Progenitor cell of endocrine pancreas (in vitro differentiated cells): Measurements from ENCODE around the gene RPH3AL. TPM values are rescaled to one million over a fixed set of nuclear protein-coding genes. Genes with fewer than 3 reads are reported as not detected.

Experiments
- DNase-seq: peaks from one replicate; pipeline ENCODE4 v3.0.0; 2021; ENCODE audit warnings: low spot score; ENCODE audit not compliant: unreplicated experiment
- H3K27ac Mint-ChIP-seq: 2 replicates; pipeline ENCODE4 v1.8.0; 2021; ENCODE audit warnings: mild to moderate bottlenecking, moderate library complexity, mixed read lengths
- H3K27me3 Mint-ChIP-seq: 2 replicates; pipeline ENCODE4 v1.8.0; 2021; ENCODE audit warnings: mixed read lengths
- H3K36me3 Mint-ChIP-seq: 2 replicates; pipeline ENCODE4 v1.8.0; 2022; ENCODE audit warnings: mixed read lengths; ENCODE audit not compliant: insufficient read depth
- H3K4me1 Mint-ChIP-seq: 2 replicates; pipeline ENCODE4 v1.8.0; 2021; ENCODE audit warnings: low read depth, mixed read lengths
- H3K4me3 Mint-ChIP-seq: 2 replicates; pipeline ENCODE4 v1.8.0; 2021; ENCODE audit warnings: low read depth, mild to moderate bottlenecking, moderate library complexity, mixed read lengths
- H3K9me3 Mint-ChIP-seq: 2 replicates; pipeline ENCODE4 v1.8.0; 2021; ENCODE audit warnings: low read depth, mixed read lengths
- CTCF ChIP-seq: fragments of 200-600 bp; sonication (generic); IDR thresholded peaks from one replicate; pipeline ENCODE4 v1.5.0; 2021; ENCODE audit warnings: antibody characterized with exemption, mild to moderate bottlenecking; ENCODE audit not compliant: unreplicated experiment
- total RNA-seq: library from RNA; stranded (reverse); gene quantifications from 2 replicates; pipeline ENCODE4 v1.2.1, GENCODE V29; 2021

Gene RPH3AL
- total RNA-seq, 1 donor from 2014 or later, result 47.6 TPM

- Mint-ChIP-seq H3K27me3 (no peaks in the 10 kb centered on the region), H3K4me1 (peaks cover 25% of the 10 kb centered on the region), H3K36me3 (peaks cover 11% of the 10 kb centered on the region), H3K9me3 (no peaks in the 10 kb centered on the region), H3K27ac (no peak overlapping the region), H3K4me3 (no peak overlapping the region)
- DNase-seq, result no peak
- no peak for TF ChIP-seq CTCF
These were observed 28.7 kb downstream of the RPH3AL start for GRCh38 chr17:323721-324571.

GRCh38 chr17:323181-323580 lies 29.4 kb downstream of the RPH3AL start:
- no peak for TF ChIP-seq CTCF
- Mint-ChIP-seq H3K27me3 (no peaks in the 10 kb centered on the region), H3K4me3 (no peak overlapping the region), H3K27ac (no peak overlapping the region), H3K36me3 (peaks cover 18% of the 10 kb centered on the region), H3K4me1 (peaks cover 25% of the 10 kb centered on the region), H3K9me3 (no peaks in the 10 kb centered on the region)
- DNase-seq, result no peak

GRCh38 chr17:322006-322780 lies 30.4 kb downstream of the RPH3AL start:
- Mint-ChIP-seq H3K27me3 (no peaks in the 10 kb centered on the region), H3K9me3 (no peaks in the 10 kb centered on the region), H3K27ac (no peak overlapping the region), H3K36me3 (peaks cover 28% of the 10 kb centered on the region), H3K4me1 (peaks cover 25% of the 10 kb centered on the region), H3K4me3 (no peak overlapping the region)
- no peak for DNase-seq
- TF ChIP-seq CTCF, result no peak

GRCh38 chr17:321386-321941 lies 31.1 kb downstream of the RPH3AL start:
- Mint-ChIP-seq H3K4me1 (peaks cover 25% of the 10 kb centered on the region), H3K9me3 (no peaks in the 10 kb centered on the region), H3K36me3 (peaks cover 34% of the 10 kb centered on the region), H3K27me3 (no peaks in the 10 kb centered on the region), H3K27ac (peak overlapping the region; percentile 92), H3K4me3 (peak overlapping the region; percentile 55)
- no peak for DNase-seq
- no peak for TF ChIP-seq CTCF

GRCh38 chr17:320809-321385 lies 31.7 kb downstream of the RPH3AL start:
- Mint-ChIP-seq H3K4me3 (peak overlapping the region; percentile 55), H3K9me3 (peaks cover 3% of the 10 kb centered on the region), H3K36me3 (peaks cover 39% of the 10 kb centered on the region), H3K27ac (peak overlapping the region; percentile 92), H3K4me1 (peaks cover 25% of the 10 kb centered on the region), H3K27me3 (no peaks in the 10 kb centered on the region)
- TF ChIP-seq CTCF, result no peak
- peak; percentile 76 for DNase-seq
